Ishikawa (cell line): ENCODE measurements around the gene PRKD2.

Experiments used
- CEBPB ChIP-seq: IDR thresholded peaks from 2 replicates; pipeline ENCODE4 v1.6.1; 2012
- CREB1 ChIP-seq: IDR thresholded peaks from 2 replicates; pipeline ENCODE4 v1.6.1; 2012; ENCODE audit warnings: low read depth
- EGR1 ChIP-seq: IDR thresholded peaks from 2 replicates; pipeline ENCODE4 v1.6.1; 2012
- FOXM1 ChIP-seq: IDR thresholded peaks from 2 replicates; pipeline ENCODE4 v1.6.1; 2012; ENCODE audit warnings: low read depth, borderline replicate concordance
- NFIC ChIP-seq: IDR thresholded peaks from 2 replicates; pipeline ENCODE4 v1.6.1; 2012
- RAD21 ChIP-seq: IDR thresholded peaks from 2 replicates; pipeline ENCODE4 v1.6.1; 2012; ENCODE audit warnings: low read depth
- TAF1 ChIP-seq: IDR thresholded peaks from 2 replicates; pipeline ENCODE4 v1.6.1; 2012; ENCODE audit warnings: low read depth, mild to moderate bottlenecking
- TCF12 ChIP-seq: IDR thresholded peaks from 2 replicates; pipeline ENCODE4 v1.6.1; 2012; ENCODE audit warnings: low read depth
- YY1 ChIP-seq: IDR thresholded peaks from 2 replicates; pipeline ENCODE4 v1.6.1; 2012; ENCODE audit warnings: low read depth
- ZBTB7A ChIP-seq: IDR thresholded peaks from 2 replicates; pipeline ENCODE4 v1.6.1; 2012; ENCODE audit warnings: low read depth

- TF ChIP-seq FOXM1 (no peak), CEBPB (no peak), CREB1 (no peak), RAD21 (no peak), TCF12 (no peak), EGR1 (no peak), NFIC (no peak), ZBTB7A (no peak), YY1 (no peak), TAF1 (no peak)
Measured at GRCh38 chr19:46719629-46720502, 3.0 kb upstream of the PRKD2 start.
